ENCODE measurements around the gene PDIA6.
"Not testable (repeated sequence)": the region's sequence is repeated elsewhere in the genome, so short reads cannot be mapped to it uniquely, and the experiment has no call there.

PDIA6 gene

DNA sequence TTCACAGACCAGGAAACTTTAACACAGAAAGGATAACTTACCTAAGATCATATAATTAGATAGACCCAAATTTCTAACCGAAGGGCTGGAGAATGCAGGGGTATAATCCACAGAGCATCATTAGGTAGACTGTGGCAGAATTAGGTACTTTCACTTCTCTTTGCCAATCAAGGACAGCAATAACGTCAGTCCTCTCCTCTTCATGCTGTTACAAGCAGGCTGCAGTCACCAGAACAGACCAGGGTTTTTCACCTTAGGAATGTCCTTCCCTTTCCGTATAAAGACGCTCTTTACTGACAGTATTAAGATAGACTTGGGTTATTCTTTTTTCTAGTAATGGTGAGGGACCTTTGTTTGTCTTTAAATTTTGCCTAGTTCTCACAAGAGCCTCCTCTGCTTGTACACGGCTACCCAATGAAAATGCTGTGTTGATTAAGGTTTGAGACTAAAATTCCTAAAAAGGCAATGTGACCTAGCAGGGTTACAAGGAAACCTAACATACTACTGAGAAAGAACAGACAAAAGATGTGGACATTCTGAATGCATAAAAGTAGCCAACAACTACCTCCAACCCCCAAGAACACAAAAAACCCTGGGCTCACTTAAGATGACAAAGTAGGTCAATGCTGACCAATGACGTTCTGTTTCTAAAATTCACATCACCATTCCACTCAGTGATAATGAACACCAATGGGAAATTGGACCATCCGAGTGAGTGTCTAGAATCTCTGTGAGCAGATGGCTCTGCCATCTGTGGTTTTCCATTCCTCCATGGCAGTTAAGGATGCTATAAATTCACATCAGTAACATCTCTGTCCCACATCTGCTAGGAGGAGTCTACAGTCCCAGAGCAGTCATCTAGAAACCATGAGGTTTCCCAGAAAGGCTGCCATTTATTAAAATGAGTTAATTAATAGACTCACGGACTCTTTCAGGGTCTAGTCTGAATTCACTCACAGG lies 2.1 kb downstream of the PDIA6 start:
- no peak for DNase-seq (ENCODE audit: low spot score)

DNA sequence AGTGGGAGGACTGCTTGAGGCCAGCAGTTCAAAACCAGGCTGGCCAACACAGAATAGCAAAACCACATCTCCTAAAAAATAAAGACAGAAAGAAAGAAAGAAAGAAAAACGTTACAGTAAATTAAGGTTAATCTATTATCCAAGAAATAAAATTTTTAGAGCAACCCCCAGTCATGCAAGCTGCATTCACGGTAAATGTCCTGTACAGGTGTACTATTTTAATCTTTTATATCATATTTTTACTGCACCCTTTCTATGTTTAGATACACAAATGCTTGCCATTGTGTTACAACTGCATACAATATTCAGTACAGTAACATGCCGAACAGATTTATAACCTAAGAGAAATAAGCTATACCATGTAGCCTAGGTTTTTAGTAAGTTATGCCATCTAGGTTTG lies 6.0 kb downstream of the PDIA6 start:
- DNase-seq (ENCODE audit: low spot score), result no peak

- not testable (repeated sequence) for DNase-seq (ENCODE audit: low spot score)
Observed at GRCh38 chr2:10805990-10806389, 6.6 kb downstream of the PDIA6 start.

DNA sequence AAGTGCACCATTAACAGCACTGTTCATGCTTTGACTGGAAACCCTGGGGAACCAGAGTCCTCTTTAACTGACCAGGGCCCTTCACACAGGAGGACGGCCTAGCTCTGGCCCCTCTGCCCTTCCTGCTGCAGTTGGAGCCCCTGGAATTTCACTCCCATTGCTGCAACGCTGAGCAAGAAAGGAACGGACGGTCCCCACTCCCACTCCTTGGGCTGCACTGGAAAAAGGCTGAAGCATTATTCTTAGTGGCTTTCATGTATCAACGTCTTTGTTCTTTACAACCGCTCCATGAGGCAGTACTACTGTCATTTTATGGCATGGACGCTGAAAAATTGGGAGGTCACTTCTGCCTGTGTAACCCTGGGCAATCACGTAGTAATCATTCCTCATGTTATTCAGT lies 9.9 kb downstream of the PDIA6 start:
- DNase-seq (ENCODE audit: low spot score), result no peak

DNA sequence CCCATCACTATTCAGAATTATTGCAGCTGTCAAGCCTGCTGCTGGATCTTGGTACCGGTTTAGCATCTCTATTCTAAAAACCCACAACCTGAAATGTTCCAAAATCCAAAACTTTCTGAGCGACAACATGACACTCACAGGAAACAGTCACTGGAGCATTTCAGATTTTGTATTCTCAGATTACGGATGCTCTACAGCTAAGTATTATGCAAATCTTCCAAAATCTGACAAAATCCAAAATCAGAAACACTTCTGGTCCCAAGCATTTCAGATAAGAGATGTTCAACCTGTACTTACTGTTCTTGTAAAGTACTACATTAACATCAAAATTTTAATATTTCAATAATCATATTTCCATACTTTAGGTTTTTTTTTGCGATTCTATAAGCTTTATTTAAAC lies 12.4 kb downstream of the PDIA6 start:
- DNase-seq (ENCODE audit: low spot score), result no peak

DNA sequence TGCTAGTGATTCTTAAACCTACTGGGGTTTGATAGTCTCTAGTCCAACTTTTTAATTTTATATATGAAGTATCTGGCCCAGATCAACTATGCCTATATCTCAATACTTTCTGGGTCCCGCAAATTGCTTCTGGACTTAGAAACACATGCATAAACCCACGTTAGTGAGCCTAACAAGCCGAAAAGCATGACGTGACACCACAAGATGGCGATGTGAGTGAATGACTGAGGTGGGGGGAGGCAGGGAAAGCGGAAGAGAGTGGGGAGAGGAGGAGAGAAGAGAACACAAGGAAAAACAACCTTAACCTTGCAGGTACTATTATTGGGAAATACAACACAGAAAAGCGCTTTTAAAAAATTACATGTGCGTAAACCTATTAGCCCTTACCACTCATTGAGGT lies 13.8 kb downstream of the PDIA6 start:
- no peak for DNase-seq (ENCODE audit: low spot score)

DNA sequence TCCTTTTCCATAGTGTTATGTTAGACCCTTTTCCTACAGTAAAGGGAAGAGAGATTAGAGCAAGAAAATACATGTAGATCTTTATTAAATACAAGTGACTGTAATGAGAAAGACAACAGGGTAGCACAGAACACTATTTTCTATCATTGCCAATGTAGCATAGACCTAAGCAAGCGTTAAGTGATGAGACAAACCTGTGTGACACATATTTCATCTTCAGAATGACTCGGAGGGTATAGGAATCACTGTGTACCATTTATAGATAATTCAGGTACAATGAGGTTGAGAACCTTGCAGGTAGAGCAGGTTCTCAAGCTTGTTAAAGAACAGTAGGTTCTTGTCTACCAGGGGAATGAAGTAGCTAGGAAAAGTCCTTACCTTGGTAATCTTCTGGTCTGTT lies 15.9 kb downstream of the PDIA6 start:
- no peak for DNase-seq (ENCODE audit: low spot score)

DNA sequence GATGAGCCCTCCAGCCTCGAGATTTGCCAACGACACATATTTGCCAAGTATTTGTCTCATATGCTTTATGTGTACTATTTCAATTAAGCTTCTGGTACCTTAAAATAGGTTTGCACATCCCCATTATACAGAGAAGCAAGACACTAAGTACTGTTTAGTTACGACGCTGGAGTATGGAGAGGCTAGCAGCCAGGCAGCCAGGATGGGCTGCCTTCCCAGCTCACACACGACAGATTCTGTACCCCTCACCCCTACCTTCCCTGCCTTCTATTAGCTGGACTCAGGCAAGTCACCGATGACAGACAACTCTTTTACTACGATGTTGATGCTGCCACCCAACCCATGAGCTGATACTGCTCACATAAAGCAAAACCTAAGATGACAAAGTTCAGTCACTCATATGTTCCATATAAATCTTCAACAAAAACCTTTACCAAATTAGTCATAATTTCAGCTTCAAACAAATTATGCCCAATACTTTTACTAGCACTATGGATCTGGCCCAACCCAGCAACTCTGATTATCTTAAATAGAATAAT lies 17.0 kb downstream of the PDIA6 start:
- DNase-seq (ENCODE audit: low spot score), result no peak

DNA sequence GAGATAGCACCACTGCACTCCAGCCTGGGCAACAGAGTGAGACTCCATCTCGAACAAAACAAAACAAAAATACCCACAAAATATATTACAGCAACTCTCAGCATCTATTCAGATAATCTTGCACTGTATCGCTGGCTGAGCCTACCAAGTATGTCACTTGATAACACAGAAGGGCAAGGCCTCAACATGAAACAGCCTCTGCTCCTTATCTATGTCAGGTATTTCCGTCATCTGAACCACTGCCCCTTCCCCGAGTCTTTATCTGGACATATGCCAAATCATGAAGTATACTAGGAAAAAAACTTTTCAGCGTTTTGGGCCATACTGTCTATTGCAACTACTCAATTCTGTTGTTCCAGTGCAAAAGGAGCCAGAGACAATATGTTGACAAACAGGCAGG lies 17.7 kb downstream of the PDIA6 start:
- DNase-seq (ENCODE audit: low spot score), result no peak

GRCh38 chr2:10793816-10794215 lies 18.8 kb downstream of the PDIA6 start:
- no peak for DNase-seq (ENCODE audit: low spot score)

DNA sequence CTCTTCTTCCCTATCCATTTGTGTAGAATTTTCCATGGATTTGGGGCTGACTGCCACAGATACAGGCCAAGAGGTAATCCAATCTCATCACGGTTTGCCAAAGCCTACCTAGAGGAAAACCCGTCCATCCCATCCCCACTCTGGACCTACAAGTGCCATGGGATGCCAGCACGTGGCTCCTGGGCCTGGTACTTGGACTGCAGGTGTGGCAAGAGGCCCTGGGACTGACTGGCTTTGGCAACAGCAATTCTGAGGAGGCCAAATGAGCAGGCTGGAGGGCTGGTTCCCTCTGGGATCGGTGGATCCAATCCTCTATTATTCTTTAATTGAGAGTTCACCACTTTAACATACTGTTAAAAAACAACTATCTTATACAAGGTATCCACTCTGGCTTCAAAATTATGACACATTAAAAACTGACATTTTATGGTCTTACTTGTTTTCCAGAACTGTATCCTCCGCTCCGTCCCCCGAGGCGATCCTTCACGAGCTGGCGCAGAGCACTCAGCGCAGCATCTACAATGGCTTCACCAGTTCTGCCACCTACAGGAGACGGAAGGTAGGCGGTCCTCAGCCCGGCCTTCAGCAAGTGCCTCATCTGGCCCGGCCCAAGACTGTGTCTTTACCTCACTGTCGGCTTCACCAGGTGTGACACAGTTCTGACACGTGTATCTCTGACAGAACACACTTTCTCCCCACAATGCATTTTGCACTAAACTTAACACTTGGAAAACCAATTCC lies 19.8 kb downstream of the PDIA6 start:
- DNase-seq (ENCODE audit: low spot score), result no peak

GRCh38 chr2:10792001-10792634 lies 20.5 kb downstream of the PDIA6 start:
- DNase-seq (ENCODE audit: low spot score), result no peak

GRCh38 chr2:10790228-10790973 lies 22.2 kb downstream of the PDIA6 start:
- DNase-seq (ENCODE audit: low spot score), result no peak

DNA sequence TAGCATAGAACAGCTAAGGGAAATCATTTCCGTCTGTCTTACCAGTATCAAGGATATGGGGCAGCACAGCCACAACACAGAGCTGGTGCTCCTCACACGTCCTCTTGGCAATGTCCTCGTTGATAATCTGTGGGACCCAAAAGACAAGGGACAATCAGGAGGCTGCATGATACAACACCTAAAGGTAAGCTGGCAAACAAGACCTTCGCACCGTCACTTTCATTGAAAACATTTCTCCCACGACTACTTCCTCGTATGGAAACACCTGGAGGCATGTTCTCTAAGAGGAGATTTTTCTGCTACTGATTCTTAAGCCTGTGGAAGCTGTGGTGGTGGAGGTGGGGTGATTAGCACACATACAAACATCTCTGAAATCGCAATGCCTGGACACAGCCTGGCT lies 23.7 kb downstream of the PDIA6 start:
- DNase-seq (ENCODE audit: low spot score), result no peak

- DNase-seq (ENCODE audit: low spot score), result no peak
Observed at GRCh38 chr2:10787176-10787968, 25.2 kb downstream of the PDIA6 start.

- DNase-seq (ENCODE audit: low spot score), result no peak
Observed at GRCh38 chr2:10786240-10786982, 26.2 kb downstream of the PDIA6 start.

- DNase-seq (ENCODE audit: low spot score), result no peak
Observed at GRCh38 chr2:10785260-10785659, 27.3 kb downstream of the PDIA6 start.

DNA sequence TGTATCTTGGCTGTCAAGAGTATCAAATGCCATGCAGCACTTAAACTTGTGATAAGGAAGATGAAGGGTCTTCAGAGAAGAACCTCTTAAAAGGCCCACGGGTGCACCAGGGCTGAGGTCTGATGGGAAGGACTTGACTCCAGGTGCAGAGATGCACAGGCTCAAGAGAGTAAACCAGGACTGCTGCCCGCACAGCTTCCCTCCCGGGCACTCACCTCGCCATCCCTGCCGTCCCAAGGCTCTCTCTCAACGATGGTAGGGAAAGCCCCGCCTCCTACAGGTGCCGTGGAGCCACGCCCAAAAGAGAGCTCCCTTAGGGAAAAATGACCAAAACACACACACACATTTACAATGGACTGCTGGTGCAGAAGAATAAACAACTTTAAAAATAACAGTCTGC lies 27.9 kb downstream of the PDIA6 start:
- DNase-seq (ENCODE audit: low spot score), result no peak

GRCh38 chr2:10783421-10783820 lies 29.2 kb downstream of the PDIA6 start:
- no peak for DNase-seq (ENCODE audit: low spot score)

GRCh38 chr2:10781746-10782145 lies 30.8 kb downstream of the PDIA6 start:
- DNase-seq (ENCODE audit: low spot score), result no peak
